Smooth muscle cell of trachea (primary cell): ENCODE measurements around the gene VAV2. TPM values are rescaled to one million over a fixed set of nuclear protein-coding genes. Genes with fewer than 3 reads are reported as not detected.

Experiments
- total RNA-seq: library from RNA; depleted of rRNA; stranded (reverse); fragments of >200 nt; gene quantifications from 2 replicates; pipeline ENCODE4 v1.2.1, GENCODE V29; 2014

The VAV2 gene, protein sequence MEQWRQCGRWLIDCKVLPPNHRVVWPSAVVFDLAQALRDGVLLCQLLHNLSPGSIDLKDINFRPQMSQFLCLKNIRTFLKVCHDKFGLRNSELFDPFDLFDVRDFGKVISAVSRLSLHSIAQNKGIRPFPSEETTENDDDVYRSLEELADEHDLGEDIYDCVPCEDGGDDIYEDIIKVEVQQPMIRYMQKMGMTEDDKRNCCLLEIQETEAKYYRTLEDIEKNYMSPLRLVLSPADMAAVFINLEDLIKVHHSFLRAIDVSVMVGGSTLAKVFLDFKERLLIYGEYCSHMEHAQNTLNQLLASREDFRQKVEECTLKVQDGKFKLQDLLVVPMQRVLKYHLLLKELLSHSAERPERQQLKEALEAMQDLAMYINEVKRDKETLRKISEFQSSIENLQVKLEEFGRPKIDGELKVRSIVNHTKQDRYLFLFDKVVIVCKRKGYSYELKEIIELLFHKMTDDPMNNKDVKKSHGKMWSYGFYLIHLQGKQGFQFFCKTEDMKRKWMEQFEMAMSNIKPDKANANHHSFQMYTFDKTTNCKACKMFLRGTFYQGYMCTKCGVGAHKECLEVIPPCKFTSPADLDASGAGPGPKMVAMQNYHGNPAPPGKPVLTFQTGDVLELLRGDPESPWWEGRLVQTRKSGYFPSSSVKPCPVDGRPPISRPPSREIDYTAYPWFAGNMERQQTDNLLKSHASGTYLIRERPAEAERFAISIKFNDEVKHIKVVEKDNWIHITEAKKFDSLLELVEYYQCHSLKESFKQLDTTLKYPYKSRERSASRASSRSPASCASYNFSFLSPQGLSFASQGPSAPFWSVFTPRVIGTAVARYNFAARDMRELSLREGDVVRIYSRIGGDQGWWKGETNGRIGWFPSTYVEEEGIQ
- 17.5 and 19.4 TPM in 2 replicates for total RNA-seq

GRCh38 chr9:133991964-133992779, at the start of gene VAV2:
Gene VAV2 (minus strand): TSS chr9:133992324. CDS start chr9:133992278, 46 bp downstream.

GRCh38 chr9:134024828-134025605, 32.9 kb upstream of the VAV2 start, which contains the start of gene BRD3OS:
Gene BRD3OS (plus strand): TSS chr9:134025481. CDS start chr9:134026748, 1,267 bp downstream.

GRCh38 chr9:133737774-133738639, 254.1 kb downstream of the VAV2 start, which contains the start of gene SARDH:
Gene SARDH (minus strand): TSS chr9:133738352. CDS start chr9:133734173, 4,179 bp downstream.

Other genes starting within 250 kb of the VAV2 start
- gene BRD3OS, start 33.2 kb upstream of the VAV2 start, total RNA-seq: 21.8 and 41.8 TPM in 2 replicates
- gene BRD3, start 75.7 kb upstream of the VAV2 start, total RNA-seq: 9.7 and 10.4 TPM in 2 replicates
- gene WDR5, start 143.8 kb upstream of the VAV2 start, total RNA-seq: 17.0 and 23.7 TPM in 2 replicates
- not detected in 2 replicates for gene RNU6ATAC, start 172.2 kb upstream of the VAV2 start, total RNA-seq